ENCODE measurements around the gene ZNF407. TPM values are rescaled to one million over a fixed set of nuclear protein-coding genes. Genes with fewer than 3 reads are reported as not detected.
A peak's percentile ranks its signal among the peaks of the same experiment; 100 is the strongest.

The ZNF407 gene
- total RNA-seq, 1 donor from 2014 or later: 14.3 TPM

DNA sequence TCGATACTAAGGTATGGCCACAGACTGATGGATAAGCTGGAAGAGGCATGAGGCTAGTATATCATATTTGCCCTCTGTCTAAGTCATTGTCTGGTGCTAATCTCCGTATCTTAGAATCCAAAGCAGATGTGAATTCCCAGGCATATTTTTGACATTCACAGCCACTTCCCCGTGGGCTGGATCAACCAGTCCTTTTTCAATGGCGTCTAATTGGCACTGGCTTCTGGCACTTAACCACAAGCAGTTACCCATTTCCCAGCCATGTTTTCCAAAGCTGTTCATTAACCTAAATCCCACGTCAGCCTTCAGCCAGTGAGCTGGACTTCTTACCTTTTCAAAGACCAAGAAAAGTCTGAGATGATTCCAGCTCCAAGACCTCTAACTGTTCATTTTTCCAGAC is 20.7 kb upstream of the ZNF407 start:
- DNase-seq (ENCODE audit: extremely low read depth, low read depth, low spot score): no peak

DNA sequence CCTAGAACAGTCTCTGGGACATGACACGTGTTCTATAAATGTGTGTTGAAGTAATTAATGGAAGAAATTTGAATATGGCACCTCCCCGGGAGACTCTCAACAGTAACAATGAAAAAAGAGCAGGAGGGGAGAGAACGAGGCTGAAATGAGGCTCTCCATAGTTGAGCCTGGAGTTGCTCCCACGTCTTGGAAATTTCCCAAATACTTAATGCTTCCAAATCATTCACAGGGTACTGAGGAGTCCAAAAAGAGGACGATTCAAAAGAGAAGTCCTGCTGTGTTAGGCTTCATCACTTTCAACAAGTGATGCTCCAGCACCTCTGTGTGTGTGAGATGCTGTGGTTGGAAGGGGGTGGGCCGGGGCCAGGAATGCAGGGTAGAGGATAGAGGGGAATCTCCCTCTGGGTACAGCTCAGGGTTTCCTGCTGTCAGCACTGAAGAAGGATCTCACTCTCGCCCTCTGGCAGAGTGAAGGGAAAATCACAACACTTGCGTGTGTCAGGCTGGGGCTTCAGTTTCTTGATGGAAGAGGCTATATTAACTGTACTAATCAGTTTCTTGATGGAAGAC is 18.1 kb upstream of the ZNF407 start:
- DNase-seq (ENCODE audit: extremely low read depth, low read depth, low spot score): no peak

DNA sequence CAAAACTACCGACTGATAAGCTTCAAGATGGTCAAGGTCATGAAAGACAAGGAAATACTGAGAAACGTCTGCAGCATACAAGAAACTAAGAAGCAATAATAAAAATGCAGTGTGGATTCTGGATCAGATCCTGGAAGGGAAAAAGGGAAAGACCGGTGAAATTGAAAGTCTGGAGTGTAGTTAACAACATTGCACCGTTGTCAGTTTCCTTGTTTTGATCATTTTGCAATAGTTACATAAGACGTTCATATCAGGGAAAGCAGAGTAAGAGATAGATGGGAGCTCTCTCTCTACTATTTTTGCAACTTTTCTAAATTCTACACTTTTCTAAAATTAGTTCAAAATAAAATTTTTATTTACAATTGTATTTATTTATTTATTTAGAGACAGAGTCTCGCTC is 15.0 kb upstream of the ZNF407 start:
- DNase-seq (ENCODE audit: extremely low read depth, low read depth, low spot score): no peak

DNA sequence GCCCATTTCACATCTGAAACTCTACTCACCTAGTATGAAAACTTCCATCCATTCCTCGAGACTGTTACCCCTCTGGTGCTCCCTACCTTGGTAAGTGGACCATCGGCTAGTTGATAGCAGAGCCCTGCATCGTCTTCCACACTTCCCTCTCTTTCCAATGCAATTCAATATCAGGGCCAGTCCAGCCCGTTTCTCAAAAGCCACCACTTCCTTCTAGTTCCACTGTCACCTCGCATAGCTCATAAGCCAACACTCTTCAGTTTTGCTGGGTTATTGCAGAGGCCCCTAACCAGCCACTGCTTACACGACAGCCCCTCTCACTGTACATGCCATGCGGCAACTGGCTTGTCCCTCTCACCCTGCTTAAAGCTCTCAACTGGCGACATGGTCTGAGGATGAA is 10.2 kb upstream of the ZNF407 start:
- DNase-seq (ENCODE audit: extremely low read depth, low read depth, low spot score): no peak

DNA sequence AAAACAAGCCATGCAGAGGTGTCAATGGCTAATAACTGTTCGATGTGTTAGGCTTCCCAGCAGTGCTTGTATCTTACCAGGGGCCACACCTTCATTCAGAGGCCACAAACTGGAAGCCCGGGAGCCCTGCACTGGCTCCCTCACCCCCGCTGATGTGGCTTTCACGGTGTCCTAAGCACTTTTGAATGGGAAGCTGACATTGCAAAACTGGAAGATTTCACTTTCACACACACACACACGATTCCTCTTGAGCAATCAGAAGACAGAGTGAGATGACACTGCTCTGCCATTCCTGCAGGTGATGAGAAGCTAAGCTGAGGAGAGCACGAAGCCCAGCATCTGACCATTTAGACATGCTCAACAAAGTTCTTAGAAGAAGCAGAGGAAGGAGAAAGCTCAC is 8.6 kb upstream of the ZNF407 start:
- no peak for DNase-seq (ENCODE audit: extremely low read depth, low read depth, low spot score)

DNA sequence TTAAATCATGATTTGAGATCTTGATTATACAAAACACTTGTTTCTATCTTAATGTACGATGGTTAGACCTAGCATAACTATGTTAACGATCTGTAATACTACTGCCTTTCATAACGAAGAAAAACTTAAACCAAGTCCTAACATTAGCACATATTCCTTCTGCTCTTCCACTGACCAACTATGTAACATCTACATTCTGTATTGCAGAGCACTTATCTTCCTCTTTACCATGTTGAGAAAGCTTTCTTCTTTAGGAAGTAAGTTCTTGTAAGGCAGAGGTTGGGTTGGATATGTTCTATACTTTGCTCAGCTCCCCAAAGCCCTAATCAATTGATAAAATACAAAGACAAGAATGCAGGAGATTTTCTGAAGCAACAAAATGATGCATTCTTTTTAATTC is 7.9 kb upstream of the ZNF407 start:
- no peak for DNase-seq (ENCODE audit: extremely low read depth, low read depth, low spot score)

DNA sequence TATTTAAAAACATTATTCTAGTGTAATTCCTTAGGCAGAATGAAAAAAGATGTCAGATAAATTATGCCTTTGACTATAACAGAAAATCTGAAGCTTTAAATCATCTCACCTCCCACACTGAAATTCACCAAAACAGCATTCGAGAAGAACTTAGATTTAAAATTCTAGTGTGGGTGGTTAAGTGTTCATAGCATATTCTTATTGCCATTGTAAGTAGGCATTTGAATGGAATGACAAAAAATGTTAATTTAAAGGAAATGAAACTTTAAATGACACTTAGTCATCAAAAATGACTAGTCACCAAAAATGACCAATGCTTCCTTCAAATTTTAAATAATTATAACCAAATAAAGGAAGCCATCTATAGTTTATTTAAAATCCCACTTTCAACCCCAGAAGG is 7.0 kb upstream of the ZNF407 start:
- DNase-seq (ENCODE audit: extremely low read depth, low read depth, low spot score): no peak

DNA sequence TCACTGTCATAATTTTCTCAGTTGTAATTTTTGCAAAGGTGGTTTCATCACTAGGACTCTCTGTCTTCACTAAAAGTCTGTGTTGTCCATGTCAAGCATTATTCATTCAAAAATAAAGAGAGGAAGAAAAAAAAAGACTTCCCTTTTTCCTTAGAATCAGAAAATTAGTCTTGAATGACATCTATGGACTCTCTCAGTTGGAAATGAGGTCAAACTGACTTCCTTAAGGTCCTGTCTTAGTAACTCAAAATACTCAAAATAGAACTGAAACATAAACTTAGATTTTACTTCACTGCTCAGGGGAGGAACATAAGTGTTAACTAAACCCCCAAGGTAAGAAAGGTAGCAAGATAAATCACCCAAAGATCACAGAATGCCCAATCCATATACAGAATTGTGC is 2.2 kb upstream of the ZNF407 start:
- no peak for DNase-seq (ENCODE audit: extremely low read depth, low read depth, low spot score)

DNA sequence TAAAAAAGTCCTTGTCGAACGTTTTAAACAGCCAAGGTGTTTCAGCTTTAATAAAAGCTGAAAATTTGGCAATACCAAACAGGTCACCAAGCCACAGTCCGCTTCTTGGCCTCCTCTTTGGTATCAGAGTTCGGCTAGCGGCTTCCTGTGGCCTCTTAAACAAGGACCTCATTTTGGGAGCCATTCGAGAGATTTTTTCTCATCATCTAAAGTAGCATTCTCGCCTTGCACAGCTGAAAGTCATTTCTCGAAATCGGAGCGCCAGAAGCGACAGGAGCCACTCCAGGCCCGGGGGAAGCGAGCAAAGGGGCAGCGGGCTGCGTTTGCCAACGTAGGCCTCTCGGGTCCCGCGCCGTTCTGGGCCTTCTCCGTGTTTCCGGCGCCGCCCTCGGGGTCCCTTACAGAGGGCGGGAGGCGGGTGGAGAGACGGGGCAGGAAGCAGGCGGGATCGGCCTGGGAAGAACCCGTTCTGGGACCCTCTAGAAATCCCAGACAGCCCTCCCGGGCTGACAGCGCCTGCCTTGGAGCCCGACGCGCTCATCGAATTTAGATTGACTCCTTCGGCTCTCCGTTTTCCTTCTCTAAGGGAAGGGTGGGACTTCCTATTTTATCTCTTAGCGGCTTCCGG is 522 bp upstream of the ZNF407 start:
- DNase-seq (ENCODE audit: extremely low read depth, low read depth, low spot score): peak; percentile 44

DNA sequence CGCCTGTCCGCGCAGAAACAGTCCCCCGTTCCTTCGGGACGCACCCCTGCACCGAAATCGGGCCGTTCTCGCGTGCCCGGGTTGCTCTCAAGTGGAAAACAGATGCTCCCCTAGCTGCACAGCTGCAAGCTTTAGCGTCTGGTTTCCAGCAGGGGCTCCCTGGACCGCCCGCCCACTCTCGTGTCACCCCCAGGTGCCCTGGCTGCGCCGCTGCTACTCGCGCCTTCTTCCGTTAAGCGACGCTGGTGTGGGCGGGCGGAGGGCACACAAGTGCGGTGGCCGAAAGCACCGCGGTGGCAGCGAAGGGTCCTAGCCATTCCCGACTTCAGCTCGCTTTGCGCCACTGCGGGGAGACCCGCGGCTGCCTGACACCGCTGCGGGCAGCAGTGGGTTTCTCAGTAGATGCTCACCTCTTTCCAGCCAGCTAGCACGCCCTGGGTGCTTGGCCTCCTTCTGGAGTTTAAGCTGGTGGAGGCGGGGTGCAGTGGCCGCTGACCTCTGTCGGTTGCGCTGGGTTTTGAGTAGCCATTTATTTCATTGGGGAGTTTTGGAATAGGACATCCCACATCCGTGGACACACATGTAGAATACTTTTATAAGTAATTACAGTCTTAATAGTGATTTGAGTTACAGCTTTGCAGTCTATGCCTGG is 806 bp downstream of the ZNF407 start:
- DNase-seq (ENCODE audit: extremely low read depth, low read depth, low spot score): no peak

DNA sequence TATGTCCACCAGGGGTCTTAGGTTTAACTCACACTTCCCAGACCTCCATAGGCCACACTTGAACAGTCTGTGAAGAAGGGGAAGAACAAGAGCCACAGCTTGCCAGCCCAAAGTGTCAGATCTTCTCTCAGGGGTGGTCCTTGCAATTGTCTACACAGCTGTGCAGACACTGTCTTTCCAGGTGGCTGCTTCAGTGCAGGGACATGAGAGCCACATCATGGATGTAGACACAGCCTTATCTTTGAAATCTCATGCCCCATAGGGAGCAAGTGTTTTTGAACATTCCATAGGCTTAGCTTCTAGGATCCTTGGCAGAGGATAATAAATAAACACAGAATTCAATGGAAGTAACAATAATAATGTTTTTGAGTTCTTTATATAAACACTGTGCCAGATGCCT is 6.7 kb downstream of the ZNF407 start:
- DNase-seq (ENCODE audit: extremely low read depth, low read depth, low spot score): no peak

DNA sequence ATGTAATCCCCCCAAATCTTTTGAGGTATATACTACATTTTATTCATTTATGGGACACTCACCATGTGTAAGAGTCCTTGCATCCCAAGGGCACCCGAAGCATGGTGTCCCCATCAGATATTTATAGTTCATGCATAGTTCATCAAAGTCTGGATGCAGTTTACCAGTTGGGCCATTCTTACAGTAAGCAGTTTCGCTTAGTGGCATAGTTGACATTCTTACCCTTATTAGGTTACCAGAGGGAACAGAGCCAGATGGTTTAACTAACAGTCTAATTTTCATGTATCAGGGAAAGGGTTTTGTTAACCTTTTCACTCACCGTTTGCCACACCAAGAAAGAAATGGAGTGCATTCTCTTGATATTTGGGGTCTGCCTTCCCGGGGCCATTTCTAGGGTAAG is 7.1 kb downstream of the ZNF407 start:
- no peak for DNase-seq (ENCODE audit: extremely low read depth, low read depth, low spot score)

DNA sequence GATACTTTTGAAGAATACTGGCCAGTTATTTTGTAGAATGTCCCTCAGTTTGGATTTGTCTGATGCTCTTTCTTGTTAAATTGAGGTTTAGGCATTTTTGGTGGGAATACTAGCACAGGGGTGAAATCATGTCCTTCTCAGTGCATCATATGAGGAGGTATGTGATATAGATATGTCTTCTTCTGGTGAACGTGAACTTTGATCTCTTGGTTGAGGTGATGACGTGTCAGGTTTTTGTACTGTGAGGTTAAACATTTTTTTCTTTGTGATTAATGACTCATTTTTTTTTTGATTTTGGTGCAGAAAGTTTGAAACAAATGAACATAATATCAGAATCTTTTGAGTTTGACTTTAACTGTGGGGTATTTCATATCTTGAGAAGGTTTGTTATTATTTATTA is 11.0 kb downstream of the ZNF407 start:
- DNase-seq (ENCODE audit: extremely low read depth, low read depth, low spot score): no peak

DNA sequence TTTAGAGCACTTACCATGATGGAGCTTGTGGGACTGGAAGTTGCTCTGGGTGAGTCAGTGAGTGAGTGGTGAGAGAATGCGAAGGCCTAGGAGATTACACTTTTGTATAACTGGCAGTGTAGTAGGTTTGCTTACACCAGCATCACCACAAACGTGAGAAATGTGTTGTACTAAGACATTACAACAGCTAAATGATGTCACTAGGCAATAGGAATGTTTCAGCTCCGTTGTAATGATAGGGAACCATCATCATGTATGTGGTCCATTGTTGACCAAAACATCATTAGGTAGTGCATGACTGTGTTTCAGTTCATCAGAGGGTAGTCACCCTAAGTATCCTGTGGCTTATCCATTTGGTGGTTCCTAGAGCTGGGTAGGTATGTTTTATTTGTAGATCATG is 11.9 kb downstream of the ZNF407 start:
- DNase-seq (ENCODE audit: extremely low read depth, low read depth, low spot score): no peak

DNA sequence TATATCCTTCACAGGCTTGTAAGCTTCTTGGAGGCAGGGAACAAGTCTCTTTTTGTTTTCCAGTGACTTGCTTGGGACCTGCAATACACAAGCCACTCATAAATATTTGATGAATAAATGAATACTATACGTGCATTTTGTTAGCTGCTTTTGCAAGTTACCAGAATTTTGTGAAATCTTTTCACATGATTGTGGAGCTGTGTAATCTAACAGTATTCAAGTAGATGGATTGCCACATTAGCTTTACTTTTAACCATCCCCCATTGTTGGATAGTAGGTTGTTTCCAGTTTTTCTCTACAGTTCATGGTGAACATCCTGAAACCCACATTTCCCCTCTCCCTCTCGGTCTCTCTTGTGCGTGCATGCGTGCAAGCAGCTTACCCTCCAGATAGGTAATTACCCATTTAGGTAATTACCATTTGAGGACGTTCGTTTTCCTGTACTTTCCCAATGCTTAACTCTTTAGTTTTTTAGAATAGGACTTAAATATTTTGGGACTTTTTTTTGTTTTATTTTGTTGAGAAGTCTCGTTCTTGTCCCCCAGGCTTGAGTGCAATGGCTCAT is 12.5 kb downstream of the ZNF407 start:
- no peak for DNase-seq (ENCODE audit: extremely low read depth, low read depth, low spot score)

DNA sequence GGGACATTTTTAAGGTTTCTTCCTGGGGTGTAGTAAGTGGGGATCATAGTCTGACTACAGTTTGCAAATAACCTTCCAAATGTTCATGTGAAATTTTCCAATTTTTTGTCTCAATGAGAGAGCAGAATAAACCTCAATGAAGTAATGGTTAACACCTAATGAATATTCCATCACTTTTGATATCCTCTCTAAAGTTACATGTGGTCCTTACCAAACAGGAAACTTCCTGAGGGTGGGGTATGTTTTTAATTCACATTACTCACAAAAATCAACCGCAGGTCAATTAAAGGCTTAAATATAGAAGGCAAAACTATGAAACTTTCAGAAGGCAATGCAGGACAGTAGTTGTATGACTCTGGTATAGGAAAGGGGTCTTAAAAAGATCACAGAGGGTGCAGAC is 13.2 kb downstream of the ZNF407 start:
- no peak for DNase-seq (ENCODE audit: extremely low read depth, low read depth, low spot score)

DNA sequence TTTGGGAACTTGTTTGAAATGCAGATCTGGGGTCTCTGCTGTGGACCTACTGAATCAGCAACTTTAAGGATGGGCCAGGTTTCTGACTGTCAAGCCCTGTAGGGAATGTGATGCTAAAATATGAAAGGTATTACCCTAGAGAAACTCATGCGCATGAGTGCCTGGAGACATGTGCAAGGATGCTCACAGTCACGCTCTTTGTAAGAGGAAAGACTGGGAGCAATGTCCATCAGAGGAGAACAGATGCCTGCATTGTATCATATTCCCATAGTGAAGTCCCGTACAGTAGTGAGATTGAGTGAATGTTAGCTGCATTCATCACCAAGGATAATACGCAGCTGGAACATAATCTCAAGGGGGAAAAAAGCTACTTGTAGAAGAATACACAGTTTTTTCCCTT is 14.1 kb downstream of the ZNF407 start:
- no peak for DNase-seq (ENCODE audit: extremely low read depth, low read depth, low spot score)

DNA sequence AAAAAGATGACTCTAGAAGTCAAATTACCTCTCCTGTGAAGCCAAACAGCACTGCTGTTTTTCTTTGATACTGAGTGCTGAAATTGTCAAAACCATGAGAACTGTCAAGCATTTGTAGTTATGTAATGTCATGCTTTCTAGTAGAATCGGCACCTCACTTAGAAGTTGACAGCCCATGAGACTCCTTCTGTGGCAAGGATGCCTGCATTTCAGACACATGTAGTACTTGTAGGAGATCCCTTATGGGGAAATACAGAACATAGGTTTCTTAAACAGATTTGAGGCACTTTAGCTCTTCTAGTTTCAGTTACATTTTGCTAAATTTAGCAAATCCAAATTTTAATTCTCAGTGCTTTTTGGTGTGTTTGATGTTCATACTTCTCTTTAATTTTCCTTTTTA is 15.7 kb downstream of the ZNF407 start:
- no peak for DNase-seq (ENCODE audit: extremely low read depth, low read depth, low spot score)

DNA sequence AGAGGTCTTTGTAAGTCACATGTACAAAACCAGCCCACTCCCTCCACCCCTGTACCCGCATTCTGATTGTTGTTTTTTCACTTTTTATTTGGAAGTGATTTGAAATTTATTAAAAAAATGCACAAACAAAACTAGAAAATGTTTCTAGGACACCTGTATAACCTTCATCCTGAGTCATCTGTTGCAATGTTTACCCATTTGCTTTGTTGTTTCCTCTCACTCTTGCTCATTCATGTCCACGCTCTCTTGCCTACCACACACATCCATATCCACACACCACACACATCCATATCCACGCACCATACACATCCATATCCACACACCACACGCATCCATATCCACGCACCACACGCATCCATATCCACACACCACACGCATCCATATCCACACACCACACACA is 18.8 kb downstream of the ZNF407 start:
- no peak for DNase-seq (ENCODE audit: extremely low read depth, low read depth, low spot score)

DNA sequence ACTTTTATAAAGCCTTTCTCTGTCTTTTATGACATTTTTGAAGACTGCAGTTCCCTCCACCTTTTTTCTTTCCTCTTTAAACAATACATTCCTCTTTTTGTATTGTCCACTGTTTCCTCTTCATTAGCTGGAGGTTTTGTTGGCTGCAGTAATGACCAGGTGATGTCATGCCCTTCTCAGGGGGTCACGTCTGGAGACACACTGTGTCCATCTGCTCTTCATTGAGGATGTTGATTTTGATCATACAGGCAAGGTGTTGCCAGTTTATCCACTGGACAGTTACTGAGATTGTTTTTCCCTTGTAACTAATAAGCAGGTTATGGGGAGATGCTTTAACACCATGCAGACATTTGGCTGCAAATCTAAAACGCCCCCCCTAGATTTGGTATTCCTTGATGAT is 19.8 kb downstream of the ZNF407 start:
- no peak for DNase-seq (ENCODE audit: extremely low read depth, low read depth, low spot score)

DNA sequence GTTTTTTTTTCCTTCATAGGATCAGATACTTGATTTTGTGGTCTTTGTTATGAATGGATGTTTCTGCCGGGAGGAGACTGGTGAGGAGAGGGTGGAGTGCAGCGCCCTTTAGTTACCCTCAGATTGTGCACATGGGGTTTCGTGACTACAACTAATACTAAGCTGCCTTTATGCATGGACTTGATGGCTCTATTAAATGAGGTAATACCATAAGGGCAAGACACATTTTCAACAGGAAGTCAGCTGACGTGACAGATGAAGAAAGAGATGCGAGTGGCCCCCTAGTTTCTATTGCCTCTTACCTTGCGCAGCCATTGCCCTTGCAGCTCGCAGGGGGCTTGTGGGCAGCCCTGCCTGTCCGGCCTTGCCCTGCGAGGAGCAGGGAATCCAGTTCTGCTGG is 24.4 kb downstream of the ZNF407 start:
- DNase-seq (ENCODE audit: extremely low read depth, low read depth, low spot score): no peak

DNA sequence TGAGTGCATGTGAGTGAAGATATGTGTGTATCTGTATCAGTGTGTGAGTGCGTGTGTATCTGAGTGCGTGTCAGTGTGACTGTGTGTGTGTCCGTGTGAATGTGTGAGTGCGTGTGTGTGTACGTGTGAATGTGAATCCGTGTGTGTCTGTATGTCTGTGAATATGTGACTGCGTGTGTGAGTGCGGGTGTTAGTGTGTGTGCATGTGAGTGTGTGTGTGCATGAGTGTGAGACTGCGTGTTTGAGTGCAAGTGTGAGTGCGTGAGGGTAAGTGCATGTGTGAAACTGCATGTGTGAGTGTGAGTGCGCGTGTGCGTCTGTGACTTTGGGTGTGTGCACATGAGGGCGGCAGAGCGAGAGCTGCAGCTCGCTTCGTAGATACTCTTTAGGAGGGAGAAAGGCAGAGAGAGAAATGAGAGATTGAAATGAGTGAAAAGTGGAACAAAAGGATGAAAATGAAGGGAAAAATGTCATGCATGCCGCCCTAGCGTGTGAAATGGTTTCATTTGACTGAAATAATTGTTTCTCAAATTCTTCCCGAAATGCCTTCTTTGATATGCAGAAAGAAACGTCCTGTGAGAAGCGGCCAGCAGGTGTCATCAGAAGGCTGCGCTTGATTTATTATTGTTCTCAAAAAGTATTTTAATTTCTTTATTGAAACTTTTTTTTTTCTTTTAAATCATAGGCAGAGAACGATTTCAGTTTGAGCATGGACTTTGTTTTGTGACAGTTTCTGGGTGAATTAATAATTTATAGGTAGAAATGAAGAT is 25.6 kb downstream of the ZNF407 start:
- DNase-seq (ENCODE audit: extremely low read depth, low read depth, low spot score): no peak

All from glomerular endothelial cell (primary cell).